Activated CD4-positive, CD25-positive, alpha-beta regulatory T cell treated with anti-CD3 and anti-CD28 coated beads, Interleukin-2, amount 50 U/mL, for 24 hours (primary cell): ENCODE data around the gene LRRC42.

Experiments used
- ATAC-seq, 2 donors: fragments of 150-1000 bp; cut with Tn5 transposase; one replicate each; pipeline ENCODE4 v1.10.0; 2021; ENCODE audit warnings: mild to moderate bottlenecking in 1 of 2, moderate library complexity in 1 of 2

The LRRC42 gene

GRCh38 chr1:54007613-54008012, 61.5 kb downstream of the LRRC42 start:
- no peak for ATAC-seq

- ATAC-seq = no peak
Measured at GRCh38 chr1:54008876-54009275, 62.7 kb downstream of the LRRC42 start.

DNA sequence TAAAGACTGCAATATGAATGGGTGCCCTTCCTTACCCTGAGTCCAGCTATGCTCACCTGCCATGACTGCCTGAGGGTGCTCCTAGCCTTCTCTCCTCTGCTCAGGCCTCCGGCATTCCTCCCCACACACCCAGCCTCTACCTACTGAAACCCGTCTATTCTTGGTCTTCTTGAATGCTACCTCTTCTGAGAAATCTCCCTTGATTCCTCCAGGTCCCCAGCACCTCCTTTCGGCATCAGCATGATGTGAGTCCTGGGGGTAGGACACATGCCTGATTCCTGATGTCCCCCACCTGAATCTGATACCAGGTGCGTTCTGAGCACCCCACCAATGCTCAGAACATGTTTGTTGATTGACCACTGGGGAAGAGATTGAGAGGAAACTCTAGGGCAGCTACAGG, 63.3 kb downstream of the LRRC42 start:
- ATAC-seq = no peak

DNA sequence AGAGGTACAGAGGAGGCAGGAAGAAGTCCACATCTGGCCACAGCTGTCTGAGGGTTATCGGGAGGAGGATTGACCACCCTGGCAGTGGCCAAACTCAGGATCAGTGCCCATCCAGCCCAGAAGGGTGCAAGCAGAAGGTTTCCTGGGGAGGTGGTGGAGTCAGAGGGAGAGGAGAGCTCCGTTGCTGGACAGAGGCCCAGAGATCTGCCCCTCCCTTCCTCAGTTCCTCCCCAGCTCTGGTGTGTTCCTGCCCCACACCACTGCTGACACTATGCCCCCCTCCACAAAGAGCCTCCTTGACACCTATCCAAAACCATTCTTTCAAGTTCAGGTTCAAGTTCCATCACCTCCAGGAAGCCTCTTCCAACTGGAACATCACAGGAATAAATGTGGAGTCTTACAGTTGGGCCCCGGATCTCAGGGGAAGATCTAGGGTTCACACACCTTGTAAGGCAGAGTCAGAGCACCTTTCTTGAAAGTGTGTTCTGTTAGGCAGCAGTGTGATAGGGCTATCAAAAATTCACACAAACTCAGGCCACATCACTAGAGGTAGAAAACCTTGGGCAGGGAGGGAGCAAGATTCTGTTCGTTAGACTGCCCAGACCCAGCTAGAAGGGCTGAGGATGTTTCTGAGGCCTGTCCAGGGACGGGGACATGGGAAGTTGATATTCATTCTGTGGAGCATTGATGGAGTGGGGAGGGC, 64.4 kb downstream of the LRRC42 start:
- no peak for ATAC-seq

GRCh38 chr1:54011316-54012007, 65.3 kb downstream of the LRRC42 start:
- no peak for ATAC-seq

- no peak for ATAC-seq
Measured at GRCh38 chr1:54012008-54012325, 65.8 kb downstream of the LRRC42 start.

GRCh38 chr1:54012863-54013262, 66.7 kb downstream of the LRRC42 start:
- ATAC-seq = no peak

GRCh38 chr1:54013393-54014008, 67.4 kb downstream of the LRRC42 start:
- no peak for ATAC-seq

DNA sequence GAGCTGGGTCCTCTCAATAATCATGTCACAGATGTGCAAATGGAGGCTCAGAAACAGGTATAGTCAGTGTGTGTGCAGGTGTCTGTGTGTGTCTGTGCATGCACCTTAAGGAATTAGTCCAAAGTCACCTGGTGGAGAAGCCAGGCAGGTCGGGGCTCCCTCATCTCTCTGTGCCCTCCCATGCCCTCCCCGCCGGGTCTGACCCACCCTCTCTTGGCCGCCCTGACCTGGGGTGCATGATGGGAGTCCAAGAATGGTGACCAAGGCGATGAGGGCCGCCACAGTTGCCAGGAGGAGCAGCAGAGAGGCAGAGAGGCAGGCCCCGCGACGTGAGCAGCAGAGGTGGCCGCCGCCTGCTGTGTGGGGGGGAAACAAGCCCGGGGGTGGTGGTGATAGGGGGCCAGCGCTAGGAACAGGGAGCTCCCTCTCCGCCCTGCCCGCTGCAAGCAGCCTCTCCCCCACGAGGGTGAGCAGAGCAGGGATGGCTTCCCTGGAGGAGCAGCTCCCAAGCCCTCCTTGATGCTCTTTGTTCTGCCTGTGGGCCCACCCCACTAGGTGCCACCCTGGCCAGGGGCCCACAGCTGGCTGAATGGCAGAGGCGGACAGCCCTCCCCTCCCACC, 68.0 kb downstream of the LRRC42 start:
- ATAC-seq = no peak

DNA sequence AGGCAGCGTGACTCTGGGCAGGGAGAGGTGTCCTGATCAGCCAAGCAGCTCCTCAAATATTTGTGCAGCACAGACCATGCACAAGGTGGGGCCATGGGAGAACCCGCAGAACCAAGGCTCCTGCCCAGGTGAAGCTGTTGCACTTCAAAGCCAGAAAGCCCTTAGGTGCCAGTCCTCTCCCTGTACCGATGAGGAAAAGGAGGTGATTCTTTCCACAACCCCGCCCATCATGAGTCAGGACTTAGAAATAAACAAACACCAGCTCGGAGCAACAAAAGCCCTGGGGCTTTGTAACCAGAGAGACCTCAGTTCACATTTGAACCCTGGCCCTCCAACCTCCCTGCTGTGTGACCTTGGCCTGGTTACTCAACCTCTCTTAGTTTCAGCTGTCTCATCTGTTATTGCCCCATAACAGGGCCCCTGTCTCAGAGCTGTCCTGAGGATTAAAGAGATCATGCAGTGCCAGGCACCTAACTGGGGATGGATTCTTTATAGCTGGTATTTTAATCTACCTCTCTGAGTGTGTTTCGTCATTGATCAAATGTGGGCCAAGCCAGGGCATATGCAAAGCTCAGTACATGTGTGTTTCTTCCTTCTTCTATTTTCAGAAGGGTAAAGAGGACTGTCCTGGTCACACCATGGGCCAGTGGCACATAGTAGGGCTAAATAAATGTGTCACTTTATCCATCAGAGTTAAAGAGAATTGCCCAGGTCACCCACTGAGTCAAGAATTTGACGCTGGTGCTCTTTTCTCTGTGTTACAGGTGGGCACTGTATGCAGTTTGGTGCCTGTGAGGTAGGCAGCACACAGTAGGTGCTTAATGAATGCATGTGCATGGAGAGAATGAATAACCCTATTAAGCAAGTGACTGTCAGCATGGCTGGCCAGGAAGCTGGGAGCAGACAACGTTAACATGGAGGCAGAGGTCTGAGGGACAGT, 70.5 kb downstream of the LRRC42 start:
- ATAC-seq = no peak
